HPDE6-E6E7 (cell line): ENCODE data around the gene DMTF1.
A peak's percentile ranks its signal among the peaks of the same experiment; 100 is the strongest.
"Not testable (repeated sequence)": the region's sequence is repeated elsewhere in the genome, so short reads cannot be mapped to it uniquely, and the experiment has no call there.

Source experiments
- DNase-seq: peaks from one replicate; pipeline ENCODE4 v3.0.0; 2011; ENCODE audit warnings: missing footprints; ENCODE audit errors: extremely low spot score

Gene DMTF1

GRCh38 chr7:87199700-87200450 is 47.6 kb downstream of the DMTF1 start:
- DNase-seq = no peak

- DNase-seq = no peak
Measured at GRCh38 chr7:87202208-87202607, 50.0 kb downstream of the DMTF1 start.

GRCh38 chr7:87202705-87203104 is 50.5 kb downstream of the DMTF1 start:
- no peak for DNase-seq

- not testable (repeated sequence) for DNase-seq
Measured at GRCh38 chr7:87203929-87204328, 51.7 kb downstream of the DMTF1 start.

GRCh38 chr7:87204933-87205332 is 52.7 kb downstream of the DMTF1 start:
- DNase-seq = no peak

- DNase-seq = not testable (repeated sequence)
Measured at GRCh38 chr7:87205701-87206100, 53.4 kb downstream of the DMTF1 start.

GRCh38 chr7:87206361-87206760 is 54.1 kb downstream of the DMTF1 start:
- no peak for DNase-seq

GRCh38 chr7:87209295-87209924 is 57.2 kb downstream of the DMTF1 start:
- DNase-seq = no peak

- DNase-seq = no peak
Measured at GRCh38 chr7:87210506-87210905, 58.3 kb downstream of the DMTF1 start.

- DNase-seq = no peak
Measured at GRCh38 chr7:87212498-87212897, 60.2 kb downstream of the DMTF1 start.

GRCh38 chr7:87213252-87213651 is 61.0 kb downstream of the DMTF1 start:
- DNase-seq = no peak

GRCh38 chr7:87213811-87214210 is 61.6 kb downstream of the DMTF1 start:
- no peak for DNase-seq

GRCh38 chr7:87215046-87215445 is 62.8 kb downstream of the DMTF1 start:
- no peak for DNase-seq

- no peak for DNase-seq
Measured at GRCh38 chr7:87216701-87217508, 64.7 kb downstream of the DMTF1 start.

GRCh38 chr7:87217983-87218653 is 65.9 kb downstream of the DMTF1 start:
- no peak for DNase-seq

- peak; percentile 38 for DNase-seq
Measured at GRCh38 chr7:87218796-87219544, 66.7 kb downstream of the DMTF1 start.

GRCh38 chr7:87219545-87220025 is 67.3 kb downstream of the DMTF1 start, which contains the start of gene TMEM243:
Gene TMEM243 (minus strand): TSS chr7:87219732. CDS start chr7:87219503, 229 bp downstream.
- DNase-seq = peak; percentile 49

- DNase-seq = peak; percentile 78
Measured at GRCh38 chr7:87220026-87220733, 67.9 kb downstream of the DMTF1 start.

GRCh38 chr7:87220734-87221215 is 68.5 kb downstream of the DMTF1 start:
- no peak for DNase-seq

- no peak for DNase-seq
Measured at GRCh38 chr7:87223666-87224065, 71.4 kb downstream of the DMTF1 start.
